Measurements from ENCODE around the gene CLRN2.
A peak's percentile ranks its signal among the peaks of the same experiment; 100 is the strongest.
"Not testable (repeated sequence)": the region's sequence is repeated elsewhere in the genome, so short reads cannot be mapped to it uniquely, and the experiment has no call there.

Gene CLRN2

DNA sequence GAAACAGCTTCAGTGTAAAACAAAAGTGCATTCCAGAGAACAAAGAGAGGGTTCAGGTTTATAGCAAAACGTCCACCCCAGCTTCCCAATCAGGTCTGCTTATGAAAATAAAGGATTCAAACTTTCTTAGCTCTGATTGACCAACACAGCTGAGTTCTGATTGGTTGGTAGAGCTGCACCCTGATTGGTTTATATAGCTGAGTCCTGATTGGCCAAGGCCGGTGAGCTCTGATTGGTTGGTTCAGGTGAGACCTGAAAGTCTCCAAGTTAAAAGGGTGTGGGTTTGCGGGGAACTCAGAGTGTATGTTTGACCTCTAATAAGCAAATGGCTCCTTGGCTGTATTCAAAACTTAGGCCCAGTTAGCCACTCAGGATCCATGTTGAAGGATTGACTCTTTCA, 20.9 kb downstream of the CLRN2 start:
- DNase-seq (ENCODE audit: low read depth in 1 of 2, low spot score in 1 of 2), result no peak
- Histone ChIP-seq H3K27ac (replicated peaks) (no peak overlapping the region), H3K27me3 (ENCODE audit: insufficient read depth, poor library complexity, severe bottlenecking) (no peaks in the 10 kb centered on the region), H3K4me3 (replicated peaks; ENCODE audit: insufficient read depth, low read length) (no peak overlapping the region)
- TF ChIP-seq, protein P1, sequence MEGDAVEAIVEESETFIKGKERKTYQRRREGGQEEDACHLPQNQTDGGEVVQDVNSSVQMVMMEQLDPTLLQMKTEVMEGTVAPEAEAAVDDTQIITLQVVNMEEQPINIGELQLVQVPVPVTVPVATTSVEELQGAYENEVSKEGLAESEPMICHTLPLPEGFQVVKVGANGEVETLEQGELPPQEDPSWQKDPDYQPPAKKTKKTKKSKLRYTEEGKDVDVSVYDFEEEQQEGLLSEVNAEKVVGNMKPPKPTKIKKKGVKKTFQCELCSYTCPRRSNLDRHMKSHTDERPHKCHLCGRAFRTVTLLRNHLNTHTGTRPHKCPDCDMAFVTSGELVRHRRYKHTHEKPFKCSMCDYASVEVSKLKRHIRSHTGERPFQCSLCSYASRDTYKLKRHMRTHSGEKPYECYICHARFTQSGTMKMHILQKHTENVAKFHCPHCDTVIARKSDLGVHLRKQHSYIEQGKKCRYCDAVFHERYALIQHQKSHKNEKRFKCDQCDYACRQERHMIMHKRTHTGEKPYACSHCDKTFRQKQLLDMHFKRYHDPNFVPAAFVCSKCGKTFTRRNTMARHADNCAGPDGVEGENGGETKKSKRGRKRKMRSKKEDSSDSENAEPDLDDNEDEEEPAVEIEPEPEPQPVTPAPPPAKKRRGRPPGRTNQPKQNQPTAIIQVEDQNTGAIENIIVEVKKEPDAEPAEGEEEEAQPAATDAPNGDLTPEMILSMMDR (IDR thresholded peaks at IDR 0.05; ENCODE audit: insufficient read depth, low read length), result no peak
- TF ChIP-seq POLR2AphosphoS5 (IDR thresholded peaks at IDR 0.05; ENCODE audit: low read depth) (no peak), SPI1 (IDR thresholded peaks at IDR 0.05; ENCODE audit: borderline replicate concordance, low read depth) (no peak), GABPA (IDR thresholded peaks at IDR 0.05; ENCODE audit: low read depth) (no peak)
- TF ChIP-seq, protein P2, sequence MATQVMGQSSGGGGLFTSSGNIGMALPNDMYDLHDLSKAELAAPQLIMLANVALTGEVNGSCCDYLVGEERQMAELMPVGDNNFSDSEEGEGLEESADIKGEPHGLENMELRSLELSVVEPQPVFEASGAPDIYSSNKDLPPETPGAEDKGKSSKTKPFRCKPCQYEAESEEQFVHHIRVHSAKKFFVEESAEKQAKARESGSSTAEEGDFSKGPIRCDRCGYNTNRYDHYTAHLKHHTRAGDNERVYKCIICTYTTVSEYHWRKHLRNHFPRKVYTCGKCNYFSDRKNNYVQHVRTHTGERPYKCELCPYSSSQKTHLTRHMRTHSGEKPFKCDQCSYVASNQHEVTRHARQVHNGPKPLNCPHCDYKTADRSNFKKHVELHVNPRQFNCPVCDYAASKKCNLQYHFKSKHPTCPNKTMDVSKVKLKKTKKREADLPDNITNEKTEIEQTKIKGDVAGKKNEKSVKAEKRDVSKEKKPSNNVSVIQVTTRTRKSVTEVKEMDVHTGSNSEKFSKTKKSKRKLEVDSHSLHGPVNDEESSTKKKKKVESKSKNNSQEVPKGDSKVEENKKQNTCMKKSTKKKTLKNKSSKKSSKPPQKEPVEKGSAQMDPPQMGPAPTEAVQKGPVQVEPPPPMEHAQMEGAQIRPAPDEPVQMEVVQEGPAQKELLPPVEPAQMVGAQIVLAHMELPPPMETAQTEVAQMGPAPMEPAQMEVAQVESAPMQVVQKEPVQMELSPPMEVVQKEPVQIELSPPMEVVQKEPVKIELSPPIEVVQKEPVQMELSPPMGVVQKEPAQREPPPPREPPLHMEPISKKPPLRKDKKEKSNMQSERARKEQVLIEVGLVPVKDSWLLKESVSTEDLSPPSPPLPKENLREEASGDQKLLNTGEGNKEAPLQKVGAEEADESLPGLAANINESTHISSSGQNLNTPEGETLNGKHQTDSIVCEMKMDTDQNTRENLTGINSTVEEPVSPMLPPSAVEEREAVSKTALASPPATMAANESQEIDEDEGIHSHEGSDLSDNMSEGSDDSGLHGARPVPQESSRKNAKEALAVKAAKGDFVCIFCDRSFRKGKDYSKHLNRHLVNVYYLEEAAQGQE (IDR thresholded peaks at IDR 0.05; ENCODE audit: insufficient replicate concordance, low read depth), result no peak

DNA sequence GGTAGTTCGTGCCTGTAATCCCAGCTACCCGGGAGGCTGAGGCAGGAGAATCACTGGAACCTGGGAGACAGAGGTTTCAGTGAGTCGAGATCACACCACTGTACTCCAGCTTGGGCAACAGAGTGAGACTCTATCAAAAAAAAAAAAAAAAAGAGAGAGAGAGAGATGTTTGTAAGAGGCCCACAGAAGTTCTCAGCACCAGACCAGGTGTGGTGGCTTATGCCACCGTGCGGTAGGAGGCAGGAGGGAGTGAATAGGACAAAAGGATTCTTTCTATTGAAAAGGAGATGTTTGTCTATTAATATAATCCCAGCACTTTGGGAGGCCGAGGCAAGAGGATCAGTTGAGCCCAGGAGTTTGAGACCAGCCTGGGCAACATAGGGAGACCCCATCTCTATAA, 22.1 kb downstream of the CLRN2 start:
- DNase-seq (ENCODE audit: low read depth in 1 of 2, low spot score in 1 of 2), result not testable (repeated sequence)

DNA sequence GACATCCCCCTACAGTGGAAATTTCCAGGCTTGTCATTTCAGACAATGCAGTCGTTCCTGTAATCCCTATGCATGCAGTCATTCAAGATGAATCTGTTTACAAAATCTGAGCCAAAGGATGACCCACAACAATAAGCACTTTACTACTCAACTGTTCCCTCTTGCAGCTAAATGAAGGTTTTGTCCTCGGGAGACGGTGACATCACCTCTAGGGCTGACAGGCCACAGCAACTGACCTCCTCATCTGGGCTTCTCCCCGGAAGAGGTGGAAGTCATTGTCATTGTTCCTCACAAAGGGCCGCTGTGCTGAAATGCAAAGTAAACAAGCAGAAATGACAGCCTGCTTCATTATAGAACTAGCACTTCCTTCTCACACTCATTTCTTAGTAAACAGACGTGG, 29.2 kb downstream of the CLRN2 start:
- peak in 1 of 2 experiments; percentile 7 for DNase-seq (ENCODE audit: low read depth in 1 of 2, low spot score in 1 of 2)
- Histone ChIP-seq H3K27me3 (ENCODE audit: insufficient read depth, poor library complexity, severe bottlenecking) (no peaks in the 10 kb centered on the region), H3K4me3 (replicated peaks; ENCODE audit: insufficient read depth, low read length) (no peak overlapping the region), H3K27ac (replicated peaks) (no peak overlapping the region)
- TF ChIP-seq, protein P1 (IDR thresholded peaks at IDR 0.05; ENCODE audit: insufficient read depth, low read length), result no peak
- TF ChIP-seq GABPA (IDR thresholded peaks at IDR 0.05; ENCODE audit: low read depth), result no peak
- TF ChIP-seq, protein P2 (IDR thresholded peaks at IDR 0.05; ENCODE audit: insufficient replicate concordance, low read depth), result no peak
- no peak for TF ChIP-seq POLR2AphosphoS5 (IDR thresholded peaks at IDR 0.05; ENCODE audit: low read depth)
- no peak for TF ChIP-seq SPI1 (IDR thresholded peaks at IDR 0.05; ENCODE audit: borderline replicate concordance, low read depth)

More for the DNA sequence above, 22.1 kb downstream of the CLRN2 start:
- not testable (repeated sequence) for H3K4me3 ChIP-seq (replicated peaks; ENCODE audit: insufficient read depth, low read length); H3K27ac ChIP-seq (replicated peaks); H3K27me3 ChIP-seq (ENCODE audit: insufficient read depth, poor library complexity, severe bottlenecking)

DNA sequence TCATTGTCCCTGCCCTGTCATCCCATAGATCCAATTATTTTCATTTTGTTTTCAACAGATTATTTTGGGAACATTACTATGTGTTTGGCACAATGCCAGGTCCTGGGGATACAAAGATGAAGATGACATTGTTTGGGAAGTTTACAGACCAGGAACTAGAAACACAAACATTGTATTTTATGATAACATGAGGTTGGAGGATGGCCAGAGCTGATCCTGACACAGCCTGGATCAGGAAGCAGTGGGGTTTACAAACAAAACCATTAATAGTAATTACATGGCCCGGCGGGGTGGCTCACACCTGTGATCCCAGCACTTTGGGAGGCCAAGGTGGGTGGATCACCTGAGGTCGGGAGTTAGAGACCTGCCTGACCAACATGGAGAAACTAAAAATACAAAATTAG, 29.9 kb downstream of the CLRN2 start:
- DNase-seq (ENCODE audit: low read depth in 1 of 2, low spot score in 1 of 2), result no peak
- Histone ChIP-seq H3K27ac (replicated peaks) (no peak overlapping the region), H3K4me3 (replicated peaks; ENCODE audit: insufficient read depth, low read length) (no peak overlapping the region), H3K27me3 (ENCODE audit: insufficient read depth, poor library complexity, severe bottlenecking) (no peaks in the 10 kb centered on the region)
- TF ChIP-seq, protein P1 (IDR thresholded peaks at IDR 0.05; ENCODE audit: insufficient read depth, low read length), result no peak
- TF ChIP-seq GABPA (IDR thresholded peaks at IDR 0.05; ENCODE audit: low read depth) (no peak), POLR2AphosphoS5 (IDR thresholded peaks at IDR 0.05; ENCODE audit: low read depth) (no peak), SPI1 (IDR thresholded peaks at IDR 0.05; ENCODE audit: borderline replicate concordance, low read depth) (no peak)
- TF ChIP-seq, protein P2 (IDR thresholded peaks at IDR 0.05; ENCODE audit: insufficient replicate concordance, low read depth), result no peak

All from HL-60 (cell line).